Mucosa of stomach (tissue), 1 donor: Measurements from ENCODE around the gene HOXA5.
A peak's percentile ranks its signal among the peaks of the same experiment; 100 is the strongest.

ENCODE experiments used
- H3K27me3 ChIP-seq: one replicate; pipeline ENCODE4 v1.7.0; 2013; ENCODE audit warnings: mild to moderate bottlenecking, low read length; ENCODE audit not compliant: control insufficient read depth, insufficient read depth
- H3K36me3 ChIP-seq: one replicate; pipeline ENCODE4 v1.7.0; 2013; ENCODE audit warnings: low read length; ENCODE audit not compliant: control insufficient read depth, insufficient read depth
- H3K4me1 ChIP-seq: one replicate; pipeline ENCODE4 v1.7.0; 2013; ENCODE audit warnings: mild to moderate bottlenecking, low read length; ENCODE audit not compliant: control insufficient read depth, insufficient read depth
- H3K4me3 ChIP-seq: one replicate; pipeline ENCODE4 v1.7.0; 2013; ENCODE audit warnings: low read length
- H3K9ac ChIP-seq: one replicate; pipeline ENCODE4 v1.7.0; 2013; ENCODE audit warnings: mild to moderate bottlenecking, low read length, moderate library complexity
- H3K9me3 ChIP-seq: one replicate; pipeline ENCODE4 v1.7.0; 2013; ENCODE audit warnings: mild to moderate bottlenecking, low read length, moderate library complexity; ENCODE audit not compliant: control insufficient read depth
- donor health status: Pancreatic carcinoma.

The HOXA5 gene

DNA sequence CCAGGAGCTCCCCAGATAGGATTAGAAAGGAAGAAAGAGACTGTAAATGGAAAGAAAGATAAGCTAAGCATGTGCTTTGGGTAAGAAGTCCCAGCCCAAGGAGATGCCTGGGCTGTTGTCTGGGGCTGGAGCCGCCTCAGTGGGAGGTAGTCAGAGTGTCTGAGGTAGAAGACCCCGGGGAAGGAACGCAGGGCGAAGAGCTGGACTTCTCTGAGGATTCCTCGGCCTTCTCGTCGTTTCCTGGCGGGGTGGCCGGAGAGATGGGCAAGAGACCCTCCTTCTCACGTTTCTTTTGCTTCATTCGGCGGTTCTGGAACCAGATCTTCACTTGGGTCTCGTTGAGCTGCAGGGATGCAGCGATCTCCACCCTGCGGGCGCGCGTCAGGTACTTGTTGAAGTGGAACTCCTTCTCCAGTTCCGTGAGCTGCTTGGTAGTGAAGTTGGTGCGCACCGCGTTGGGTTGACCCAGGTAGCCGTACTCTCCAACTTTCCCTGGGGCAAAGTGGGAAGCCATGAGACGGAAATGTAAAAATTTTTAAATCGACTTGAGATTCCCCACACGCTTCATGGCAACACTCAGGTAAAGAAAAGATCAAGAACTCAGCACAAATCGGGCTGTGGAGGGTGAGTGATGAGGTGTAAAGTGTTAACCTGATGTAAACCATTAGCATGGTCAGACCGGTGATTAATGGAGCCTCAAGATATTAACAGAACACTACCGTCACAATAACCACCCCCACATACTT lies 49.0 kb downstream of the HOXA5 start:
- no peak overlapping the region for H3K4me3 ChIP-seq
- H3K9ac ChIP-seq, result peak overlapping the region; percentile 73
- no peaks in the 10 kb centered on the region for H3K9me3 ChIP-seq
- H3K36me3 ChIP-seq, result no peaks in the 10 kb centered on the region
- peaks cover 11% of the 10 kb centered on the region for H3K4me1 ChIP-seq
- H3K27me3 ChIP-seq, result no peaks in the 10 kb centered on the region

DNA sequence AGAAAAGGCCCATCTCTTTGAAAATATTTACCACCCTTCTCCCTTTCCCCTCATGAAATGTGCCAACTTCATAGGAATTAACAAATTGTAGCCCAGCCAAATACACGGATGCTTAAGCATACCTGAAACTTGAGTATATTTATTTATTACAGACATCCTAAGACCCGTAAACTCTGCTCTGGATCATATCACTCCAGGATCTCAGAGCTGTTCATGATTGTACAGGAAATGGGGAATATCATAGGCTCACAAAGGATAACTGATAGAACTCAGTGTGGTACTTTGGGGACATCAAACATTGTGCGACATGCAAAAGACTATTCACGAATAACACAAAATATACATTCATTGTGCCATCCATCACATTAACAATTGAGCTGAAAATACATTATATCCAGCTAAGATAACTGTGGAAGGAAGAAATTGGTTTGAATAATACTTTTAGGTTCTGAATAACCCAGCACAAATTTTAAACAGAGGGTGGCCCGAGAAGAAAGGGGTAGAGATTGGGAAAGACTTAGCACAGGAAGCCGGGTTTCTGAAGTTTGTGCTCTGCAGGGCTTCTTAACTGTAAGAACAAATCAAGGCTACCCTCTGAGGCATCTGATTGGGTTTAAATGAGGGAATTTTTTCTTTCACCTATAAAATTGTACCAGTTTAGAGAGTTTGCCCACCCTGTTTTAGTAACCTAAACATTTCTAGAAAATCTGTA lies 50.1 kb downstream of the HOXA5 start:
- no peaks in the 10 kb centered on the region for H3K36me3 ChIP-seq

DNA sequence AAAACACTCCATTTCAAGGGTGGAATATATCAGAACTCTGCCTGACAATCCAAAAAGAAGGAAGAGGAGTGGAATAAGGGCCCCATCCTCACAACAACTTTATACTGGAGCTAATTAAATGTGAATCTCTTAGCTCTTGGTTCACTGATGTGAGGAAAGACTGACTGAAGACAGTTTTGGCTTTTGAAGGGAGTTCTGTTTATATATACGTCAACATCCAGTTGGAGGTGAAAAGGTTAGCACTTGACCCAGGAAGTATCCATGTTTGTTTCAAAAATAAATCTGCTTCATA lies 50.7 kb downstream of the HOXA5 start:
- H3K4me1 ChIP-seq, result peaks cover under 1% of the 10 kb centered on the region
- no peak overlapping the region for H3K4me3 ChIP-seq
- H3K36me3 ChIP-seq, result no peaks in the 10 kb centered on the region
- no peak overlapping the region for H3K9ac ChIP-seq
- no peaks in the 10 kb centered on the region for H3K9me3 ChIP-seq
- H3K27me3 ChIP-seq, result peaks cover 8% of the 10 kb centered on the region

More for the DNA sequence above, 50.1 kb downstream of the HOXA5 start:
- H3K9ac ChIP-seq, result no peak overlapping the region
- peaks cover 7% of the 10 kb centered on the region for H3K4me1 ChIP-seq
- peaks cover 2% of the 10 kb centered on the region for H3K27me3 ChIP-seq
- H3K9me3 ChIP-seq, result no peaks in the 10 kb centered on the region
- no peak overlapping the region for H3K4me3 ChIP-seq

DNA sequence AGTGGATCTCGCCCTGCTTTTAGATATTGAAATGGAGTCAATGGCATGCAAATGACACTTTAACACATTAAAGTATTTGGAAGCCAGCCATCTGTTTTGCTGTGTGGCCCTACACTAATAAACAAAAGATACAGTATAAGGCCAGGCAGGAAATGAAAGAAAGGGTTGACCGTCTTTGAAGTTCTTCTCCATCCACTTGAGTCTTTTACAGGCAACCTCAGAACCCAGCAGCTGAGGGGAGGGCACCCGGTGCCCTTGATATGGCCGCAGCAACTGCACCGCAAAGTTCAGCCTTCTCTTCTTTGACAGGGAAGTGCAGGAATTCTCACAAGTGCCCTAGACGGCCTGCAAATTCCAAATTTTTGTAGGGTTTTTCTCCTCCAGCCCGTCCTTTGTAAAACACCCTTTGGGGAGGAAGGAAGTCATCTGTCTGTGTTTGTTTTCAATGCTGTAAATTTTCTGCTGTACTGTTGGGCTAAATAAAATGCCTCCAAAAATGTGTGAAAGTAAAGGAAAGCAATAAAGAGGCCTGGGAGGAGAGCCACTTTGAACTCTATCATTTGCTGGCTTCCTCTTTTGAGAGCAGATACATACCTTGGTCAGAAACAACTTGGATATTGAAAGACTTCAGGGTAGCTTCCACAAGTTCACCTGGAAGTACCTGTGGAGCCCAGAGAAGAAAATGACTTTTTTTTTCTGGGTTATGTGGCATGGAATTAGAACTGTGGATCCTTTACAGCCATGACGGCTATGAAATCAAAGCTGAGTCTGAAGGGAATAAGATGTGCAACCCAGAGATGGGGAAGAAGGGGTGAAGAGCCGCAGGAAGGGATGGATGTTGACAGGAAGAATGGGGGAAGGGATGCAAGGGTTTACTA lies 51.3 kb downstream of the HOXA5 start:
- Histone ChIP-seq H3K4me3 (no peak overlapping the region), H3K36me3 (no peaks in the 10 kb centered on the region), H3K4me1 (no peaks in the 10 kb centered on the region), H3K9me3 (no peaks in the 10 kb centered on the region), H3K27me3 (peaks cover 14% of the 10 kb centered on the region), H3K9ac (no peak overlapping the region)

DNA sequence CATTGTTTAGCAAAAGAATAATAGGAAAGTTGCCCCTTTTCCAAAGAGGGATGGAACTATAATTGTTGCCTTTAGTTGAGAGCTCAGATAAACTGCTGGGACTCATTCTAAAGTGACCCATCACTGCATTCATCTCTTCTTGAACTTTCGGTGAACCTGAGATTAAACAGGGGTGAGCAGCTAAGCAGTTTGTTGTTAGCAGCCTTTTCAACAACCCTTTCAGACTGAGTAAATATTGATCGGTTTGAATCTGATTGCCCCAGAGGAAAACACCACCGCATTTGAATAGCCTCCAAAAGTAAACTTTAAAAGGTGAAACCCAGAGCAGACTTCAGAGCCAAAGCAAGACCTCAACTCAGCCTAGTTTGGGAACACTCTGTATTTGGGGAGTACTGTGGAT lies 52.4 kb downstream of the HOXA5 start:
- H3K4me1 ChIP-seq, result no peaks in the 10 kb centered on the region
- H3K9me3 ChIP-seq, result no peaks in the 10 kb centered on the region
- H3K4me3 ChIP-seq, result no peak overlapping the region
- peaks cover 14% of the 10 kb centered on the region for H3K27me3 ChIP-seq
- no peaks in the 10 kb centered on the region for H3K36me3 ChIP-seq
- no peak overlapping the region for H3K9ac ChIP-seq
